Esophagus muscularis mucosa (tissue), 4 donors: ENCODE measurements around the gene RABEP1. TPM values are rescaled to one million over a fixed set of nuclear protein-coding genes. Genes with fewer than 3 reads are reported as not detected.

Experiments used
- DNase-seq: peaks from one replicate; pipeline ENCODE4 v3.0.0-alpha.2; 2017; ENCODE audit errors: extremely low spot score
- H3K27ac ChIP-seq, 4 donors: fragments of 200-600 bp; sonication (generic); replicated peaks in 1 of 4; 1 replicate in 3 of 4; 2 replicates in 1 of 4; pipeline ENCODE4 v1.5.1; 2016 to 2019; ENCODE audit warnings: mild to moderate bottlenecking in 1 of 4
- H3K27me3 ChIP-seq, 4 donors: fragments of 200-600 bp; sonication (generic); one replicate each; pipeline versions ENCODE4 v1.5.1 to v1.6.0; 2016 to 2019
- H3K36me3 ChIP-seq, 4 donors: fragments of 200-600 bp; sonication (generic); one replicate each; pipeline ENCODE4 v1.5.1; 2016 to 2019
- H3K4me1 ChIP-seq, 4 donors: fragments of 200-600 bp; sonication (generic); one replicate each; pipeline ENCODE4 v1.5.1; 2016 to 2019
- H3K4me3 ChIP-seq, 4 donors: fragments of 200-600 bp; sonication (generic); 1 replicate in 2 of 4; 2 replicates in 2 of 4; pipeline ENCODE4 v1.5.1; 2016 to 2019; ENCODE audit warnings: mild to moderate bottlenecking in 4 of 4, moderate library complexity in 1 of 4
- H3K9me3 ChIP-seq, 4 donors: fragments of 200-600 bp; sonication (generic); 1 replicate in 3 of 4; 2 replicates in 1 of 4; pipeline ENCODE4 v1.5.1; 2016 to 2019
- CTCF ChIP-seq, 3 experiments: fragments of 200-600 bp in 2 of 3; fragments of 450-650 bp in 1 of 3; sonication (generic) in 2 of 3; IDR thresholded peaks; one replicate each; pipeline ENCODE4 v1.5.1; 2017 to 2019; ENCODE audit warnings: antibody characterized with exemption in 3 of 3, mild to moderate bottlenecking in 2 of 3, moderate library complexity in 1 of 3
- EP300 ChIP-seq: sonication (generic); formaldehyde crosslinking; IDR thresholded peaks from one replicate; pipeline ENCODE4 v1.6.1; 2017; ENCODE audit warnings: antibody characterized with exemption
- POLR2A ChIP-seq: fragments of 450-650 bp; IDR thresholded peaks from one replicate; pipeline ENCODE4 v1.6.1; 2017; ENCODE audit warnings: antibody characterized with exemption, moderate library complexity, mild to moderate bottlenecking, low read depth
- POLR2AphosphoS5 ChIP-seq, 2 donors: sonication (generic); formaldehyde crosslinking; IDR thresholded peaks; one replicate each; pipeline ENCODE4 v1.6.1; 2017; ENCODE audit warnings: antibody characterized with exemption in 2 of 2
- WGBS: methylation state at CpG from one replicate; pipeline ENCODE4 v1.1.5; 2018; 5-methylcytosine and 5-hydroxymethylcytosine counted together
- intact Hi-C: fragments of 100-400 bp; cut with DNase I; formaldehyde crosslinking; loops from one replicate; pipeline ENCODE4 v1.15.1; 2023
- total RNA-seq, 4 donors: library from RNA; depleted of rRNA; stranded (reverse); fragments of >200 nt; gene quantifications; one replicate each; pipeline versions ENCODE4 v1.1.0 to v1.2.1, GENCODE V29; 2016

Gene RABEP1
- total RNA-seq, 4 donors from 2014 or later, result 39.5 to 49.7 (median 43.1) TPM

GRCh38 chr17:5364696-5365095 lies 82.6 kb downstream of the RABEP1 start:
- H3K9me3 ChIP-seq, result no peaks in the 10 kb centered on the region
- TF ChIP-seq CTCF (IDR thresholded peaks at IDR 0.05) (no peak), EP300 (no peak), POLR2AphosphoS5 (IDR thresholded peaks at IDR 0.05) (no peak), POLR2A (no peak)
- H3K27ac ChIP-seq, result no peak overlapping the region
- H3K4me3 ChIP-seq, result no peak overlapping the region
- no peaks in the 10 kb centered on the region for H3K4me1 ChIP-seq
- no peak for DNase-seq
- no peaks in the 10 kb centered on the region for H3K27me3 ChIP-seq
- intact Hi-C loops, result no loop called here
- H3K36me3 ChIP-seq, result peaks cover 51 to 85% (median 75%) of the 10 kb centered on the region in 4 donors

- Histone ChIP-seq H3K27ac (no peak overlapping the region), H3K9me3 (no peaks in the 10 kb centered on the region), H3K4me1 (no peaks in the 10 kb centered on the region), H3K36me3 (peaks cover 42 to 84% (median 76%) of the 10 kb centered on the region in 4 donors), H3K4me3 (no peak overlapping the region), H3K27me3 (no peaks in the 10 kb centered on the region)
- 76% methylated on average over 6 of the region's 6 CpGs for WGBS
- intact Hi-C loops, result no loop called here
- TF ChIP-seq POLR2A, result no peak
- TF ChIP-seq EP300, result no peak
- no peak for TF ChIP-seq POLR2AphosphoS5 (IDR thresholded peaks at IDR 0.05)
- no peak for TF ChIP-seq CTCF (IDR thresholded peaks at IDR 0.05)
- DNase-seq, result no peak
Observed at GRCh38 chr17:5365831-5366230, 83.7 kb downstream of the RABEP1 start.

GRCh38 chr17:5370411-5370810 lies 88.3 kb downstream of the RABEP1 start:
- no peaks in the 10 kb centered on the region for H3K9me3 ChIP-seq
- no peak overlapping the region for H3K27ac ChIP-seq
- DNase-seq, result no peak
- H3K27me3 ChIP-seq, result no peaks in the 10 kb centered on the region
- intact Hi-C loops, result no loop called here
- H3K4me1 ChIP-seq, result no peaks in the 10 kb centered on the region
- 94% methylated on average over 4 of the region's 4 CpGs for WGBS
- TF ChIP-seq POLR2AphosphoS5 (IDR thresholded peaks at IDR 0.05) (no peak), EP300 (no peak), POLR2A (no peak), CTCF (IDR thresholded peaks at IDR 0.05) (no peak)
- H3K4me3 ChIP-seq, result no peak overlapping the region
- peaks cover 51 to 97% (median 88%) of the 10 kb centered on the region in 4 donors for H3K36me3 ChIP-seq

- H3K9me3 ChIP-seq, result no peaks in the 10 kb centered on the region
- WGBS, result 74% methylated on average over 6 of the region's 6 CpGs
- intact Hi-C loops, result no loop called here
- H3K36me3 ChIP-seq, result peaks cover 62 to 100% (median 90%) of the 10 kb centered on the region in 4 donors
- no peak for TF ChIP-seq POLR2AphosphoS5 (IDR thresholded peaks at IDR 0.05)
- TF ChIP-seq POLR2A, result no peak
- no peak for TF ChIP-seq EP300
- no peak for TF ChIP-seq CTCF (IDR thresholded peaks at IDR 0.05)
- H3K4me1 ChIP-seq, result no peaks in the 10 kb centered on the region
- H3K4me3 ChIP-seq, result no peak overlapping the region
- DNase-seq, result no peak
- no peaks in the 10 kb centered on the region for H3K27me3 ChIP-seq
- H3K27ac ChIP-seq, result no peak overlapping the region
Observed at GRCh38 chr17:5373112-5373511, 91.0 kb downstream of the RABEP1 start.

GRCh38 chr17:5378566-5379207 lies 96.6 kb downstream of the RABEP1 start:
- WGBS, result 91% methylated on average over 3 of the region's 3 CpGs
- intact Hi-C loops, result no loop called here
- TF ChIP-seq CTCF (IDR thresholded peaks at IDR 0.05) (no peak), POLR2AphosphoS5 (IDR thresholded peaks at IDR 0.05) (no peak), EP300 (no peak), POLR2A (no peak)
- Histone ChIP-seq H3K9me3 (no peaks in the 10 kb centered on the region), H3K36me3 (peaks cover 90 to 100% (median 97%) of the 10 kb centered on the region in 4 donors), H3K4me1 (no peaks in the 10 kb centered on the region), H3K4me3 (no peak overlapping the region), H3K27me3 (no peaks in the 10 kb centered on the region), H3K27ac (no peak overlapping the region)
- no peak for DNase-seq
